ENCODE measurements around the gene THAP12. TPM values are rescaled to one million over a fixed set of nuclear protein-coding genes. Genes with fewer than 3 reads are reported as not detected.
"Not testable (repeated sequence)": the region's sequence is repeated elsewhere in the genome, so short reads cannot be mapped to it uniquely, and the experiment has no call there.

Gene THAP12, protein sequence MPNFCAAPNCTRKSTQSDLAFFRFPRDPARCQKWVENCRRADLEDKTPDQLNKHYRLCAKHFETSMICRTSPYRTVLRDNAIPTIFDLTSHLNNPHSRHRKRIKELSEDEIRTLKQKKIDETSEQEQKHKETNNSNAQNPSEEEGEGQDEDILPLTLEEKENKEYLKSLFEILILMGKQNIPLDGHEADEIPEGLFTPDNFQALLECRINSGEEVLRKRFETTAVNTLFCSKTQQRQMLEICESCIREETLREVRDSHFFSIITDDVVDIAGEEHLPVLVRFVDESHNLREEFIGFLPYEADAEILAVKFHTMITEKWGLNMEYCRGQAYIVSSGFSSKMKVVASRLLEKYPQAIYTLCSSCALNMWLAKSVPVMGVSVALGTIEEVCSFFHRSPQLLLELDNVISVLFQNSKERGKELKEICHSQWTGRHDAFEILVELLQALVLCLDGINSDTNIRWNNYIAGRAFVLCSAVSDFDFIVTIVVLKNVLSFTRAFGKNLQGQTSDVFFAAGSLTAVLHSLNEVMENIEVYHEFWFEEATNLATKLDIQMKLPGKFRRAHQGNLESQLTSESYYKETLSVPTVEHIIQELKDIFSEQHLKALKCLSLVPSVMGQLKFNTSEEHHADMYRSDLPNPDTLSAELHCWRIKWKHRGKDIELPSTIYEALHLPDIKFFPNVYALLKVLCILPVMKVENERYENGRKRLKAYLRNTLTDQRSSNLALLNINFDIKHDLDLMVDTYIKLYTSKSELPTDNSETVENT
- 10 to 100 TPM in 11 of 12 donors, not detected in 1; 46.6 to 76.3 (median 65.8) TPM for polyA plus RNA-seq (ENCODE audit: insufficient read length in 12 of 12)
- long read RNA-seq, donor 1, transcript THAP12-201 (5 exons, 3,300 nt) = major isoform, 13 of 24 reads
- long read RNA-seq, donor 1, transcript THAP12-203 (6 exons, 882 nt) = minor isoform, 5 of 24 reads
- long read RNA-seq, donor 1, partial matches to known transcripts = 6 of 24 reads
- long read RNA-seq, donor 1, other reads (novel, unspliced or antisense) = 0 of 24 reads
- long read RNA-seq, donor 2, transcript THAP12-201 (5 exons, 3,300 nt) = major isoform, 18 of 21 reads
- long read RNA-seq, donor 2, partial matches to known transcripts = 0 of 21 reads
- long read RNA-seq, donor 2, other reads (novel, unspliced or antisense) = 0 of 21 reads
- long read RNA-seq, donor 3, partial matches to known transcripts = 0 of 6 reads
- long read RNA-seq, donor 3, other reads (novel, unspliced or antisense) = 0 of 6 reads
- long read RNA-seq, donor 4, transcript THAP12-201 (5 exons, 3,300 nt) = major isoform, 5 of 5 reads
- long read RNA-seq, donor 4, partial matches to known transcripts = 0 of 5 reads
- long read RNA-seq, donor 4, other reads (novel, unspliced or antisense) = 0 of 5 reads
- long read RNA-seq, donor 5 = 0 reads
- long read RNA-seq, donor 6, transcript THAP12-201 (5 exons, 3,300 nt) = major isoform, 8 of 10 reads
- long read RNA-seq, donor 6, partial matches to known transcripts = 0 of 10 reads
- long read RNA-seq, donor 6, other reads (novel, unspliced or antisense) = 0 of 10 reads
- long read RNA-seq, donor 7, transcript THAP12-201 (5 exons, 3,300 nt) = major isoform, 6 of 7 reads
- long read RNA-seq, donor 7, partial matches to known transcripts = 0 of 7 reads
- long read RNA-seq, donor 7, other reads (novel, unspliced or antisense) = 0 of 7 reads
- long read RNA-seq, donor 8, transcript THAP12-201 (5 exons, 3,300 nt) = major isoform, 12 of 13 reads
- long read RNA-seq, donor 8, partial matches to known transcripts = 0 of 13 reads
- long read RNA-seq, donor 8, other reads (novel, unspliced or antisense) = 0 of 13 reads
- long read RNA-seq, donor 9, transcript THAP12-201 (5 exons, 3,300 nt) = major isoform, 8 of 9 reads
- long read RNA-seq, donor 9, partial matches to known transcripts = 0 of 9 reads
- long read RNA-seq, donor 9, other reads (novel, unspliced or antisense) = 0 of 9 reads
- long read RNA-seq, donor 10, transcript THAP12-201 (5 exons, 3,300 nt) = major isoform, 12 of 13 reads
- long read RNA-seq, donor 10, partial matches to known transcripts = 0 of 13 reads
- long read RNA-seq, donor 10, other reads (novel, unspliced or antisense) = 0 of 13 reads
- long read RNA-seq, donor 11, transcript THAP12-201 (5 exons, 3,300 nt) = major isoform, 10 of 12 reads
- long read RNA-seq, donor 11, partial matches to known transcripts = 0 of 12 reads
- long read RNA-seq, donor 11, other reads (novel, unspliced or antisense) = 0 of 12 reads

- DNase-seq = peak; percentile 98
These were observed at the start of gene THAP12, which contains the start of gene GVQW3 for GRCh38 chr11:76380977-76381719. Gene THAP12 (minus strand): TSS chr11:76381132. CDS start chr11:76380836, 296 bp downstream. Gene GVQW3 (plus strand): TSS chr11:76381323. CDS start chr11:76381829, 506 bp downstream.

- DNase-seq = no peak
These were observed 45.7 kb upstream of the THAP12 start for GRCh38 chr11:76426660-76427059.

DNA sequence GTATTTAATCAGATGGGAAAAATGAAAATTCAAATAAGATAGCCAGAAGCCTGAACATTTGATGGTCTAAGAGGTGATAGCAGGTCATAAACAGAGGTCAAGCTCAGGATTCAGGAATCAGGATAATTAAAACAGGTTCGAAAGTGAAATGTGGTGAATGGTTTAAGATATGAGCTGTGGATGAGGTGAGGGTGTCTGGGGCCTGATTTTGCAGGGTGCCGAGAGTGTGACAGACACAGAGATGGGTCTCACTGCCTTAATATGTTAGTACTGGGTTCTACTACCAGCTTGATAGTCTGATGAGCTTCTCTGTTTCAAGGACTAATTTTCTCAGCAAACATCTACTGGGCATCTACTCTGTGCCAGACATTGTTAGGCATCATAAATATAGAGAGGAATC is 44.0 kb upstream of the THAP12 start:
- no peak for DNase-seq

DNA sequence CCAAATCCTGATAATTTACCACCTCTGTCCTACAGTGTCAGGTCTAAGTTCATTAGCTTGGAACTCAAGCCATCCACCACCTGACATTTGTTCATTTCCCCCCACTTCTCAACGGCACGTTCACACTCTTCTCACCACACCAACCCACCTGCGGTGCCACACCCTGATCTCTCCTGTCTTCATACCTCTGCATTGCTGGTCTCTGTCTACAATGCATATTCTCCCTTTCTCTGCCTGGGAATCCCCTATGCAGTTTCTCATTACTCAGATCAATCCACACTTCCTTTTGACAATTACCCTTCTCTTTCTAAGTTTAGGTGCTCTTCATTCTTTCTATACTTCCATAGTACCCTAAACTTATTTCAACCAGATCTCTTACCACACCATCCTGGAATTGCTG is 43.4 kb upstream of the THAP12 start:
- no peak for DNase-seq

- no peak for DNase-seq
These were observed 39.0 kb upstream of the THAP12 start for GRCh38 chr11:76419896-76420295.

DNA sequence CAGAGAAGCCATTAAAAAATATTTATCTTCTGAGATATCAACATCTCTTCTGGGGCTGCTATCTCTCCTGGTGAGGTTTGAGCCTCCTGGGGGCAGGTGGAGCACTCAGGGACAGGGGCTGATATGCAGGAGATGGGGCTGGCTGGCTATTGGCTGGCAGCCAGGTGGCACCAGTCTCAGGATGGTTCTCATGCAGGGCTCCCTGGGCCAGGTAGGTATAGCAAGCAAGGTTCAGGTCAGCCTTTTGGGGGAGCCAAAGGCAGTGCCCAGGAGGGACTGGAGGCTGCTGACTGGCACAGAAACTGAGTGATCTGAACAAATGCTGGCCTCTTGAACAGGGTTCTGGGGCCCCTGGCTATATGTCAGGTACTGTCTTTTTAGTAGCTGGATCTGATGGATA is 34.1 kb upstream of the THAP12 start:
- DNase-seq = no peak

- peak; percentile 14 for DNase-seq
These were observed 30.0 kb upstream of the THAP12 start for GRCh38 chr11:76410851-76411357.

GRCh38 chr11:76408171-76408965 is 27.4 kb upstream of the THAP12 start:
- no peak for DNase-seq

DNA sequence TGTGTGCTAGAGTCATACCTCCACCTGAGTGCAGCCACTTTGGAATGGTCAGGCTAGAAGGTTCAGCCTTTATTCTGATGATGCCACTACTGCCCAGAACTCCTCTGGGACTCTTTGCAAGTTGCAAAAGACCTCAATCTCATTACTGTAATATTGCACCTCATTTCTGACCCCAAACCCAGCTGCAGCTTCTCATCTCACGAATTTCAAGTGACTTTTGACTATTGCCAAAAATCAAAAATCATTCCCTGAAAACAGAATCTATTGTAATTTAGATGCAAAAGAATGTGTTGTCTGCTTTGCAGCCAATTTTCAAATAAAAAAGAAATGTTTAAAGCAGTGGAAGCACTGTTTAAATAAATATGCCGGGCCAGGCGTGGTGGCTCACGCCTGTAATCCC is 25.4 kb upstream of the THAP12 start:
- DNase-seq = no peak

GRCh38 chr11:76401484-76401883 is 20.6 kb upstream of the THAP12 start:
- DNase-seq = not testable (repeated sequence)

DNA sequence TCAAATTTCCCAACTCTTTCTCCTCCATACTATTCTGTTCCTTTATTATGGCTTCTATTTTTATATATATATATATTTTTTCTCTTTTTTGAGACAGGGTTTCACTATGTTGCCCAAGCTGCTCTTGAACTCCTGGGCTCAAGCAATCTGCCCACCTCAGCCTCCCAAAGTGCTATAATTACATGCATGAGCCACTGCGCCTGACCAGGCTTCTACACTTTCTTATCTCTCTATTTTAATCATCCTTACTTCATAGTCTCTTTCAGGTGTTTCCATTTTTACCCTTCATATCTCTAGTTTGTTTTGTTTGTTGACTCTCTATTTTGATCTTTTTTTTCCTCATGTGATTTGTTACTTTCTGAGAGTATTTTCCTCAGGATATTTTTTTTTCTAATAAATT is 20.0 kb upstream of the THAP12 start:
- DNase-seq = no peak

DNA sequence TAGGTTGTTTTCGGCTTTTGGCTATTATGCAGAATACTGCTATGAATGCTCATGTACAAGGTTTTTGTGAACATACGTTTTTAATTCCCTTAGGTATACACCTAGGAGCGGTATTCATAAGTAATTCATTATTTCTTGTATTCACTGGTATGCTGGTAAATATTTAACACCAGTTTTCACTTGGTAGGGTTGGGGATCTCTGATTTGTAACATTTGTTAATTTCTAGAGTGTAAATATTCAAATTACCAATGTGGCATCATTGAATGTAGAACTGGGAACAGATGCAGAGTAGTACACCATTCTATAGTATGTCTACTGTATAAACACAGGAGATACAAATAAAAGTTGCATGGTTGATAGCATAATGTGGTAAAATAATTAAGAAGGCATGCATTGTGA is 16.5 kb upstream of the THAP12 start:
- no peak for DNase-seq

DNA sequence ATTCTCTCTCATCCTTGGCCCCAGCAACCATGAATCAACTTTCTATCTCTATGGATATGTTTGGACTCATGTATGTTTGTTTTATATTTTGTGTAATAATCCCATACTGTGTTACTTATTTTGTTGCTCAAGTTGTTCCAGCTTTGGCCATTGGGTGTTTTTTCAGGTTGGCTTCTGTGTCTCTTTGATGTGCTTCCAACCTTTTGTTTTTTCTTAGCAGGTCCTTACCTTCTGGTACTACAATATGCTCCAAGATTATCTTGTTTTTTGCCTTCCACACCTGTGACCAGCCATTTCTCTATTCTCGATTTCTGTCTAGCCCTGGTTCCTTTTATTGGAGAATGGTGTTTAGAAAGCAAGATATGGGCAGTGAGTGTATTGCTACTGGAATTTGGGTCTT is 14.4 kb upstream of the THAP12 start:
- no peak for DNase-seq

GRCh38 chr11:76394411-76394810 is 13.5 kb upstream of the THAP12 start:
- DNase-seq = no peak

GRCh38 chr11:76392870-76393269 is 11.9 kb upstream of the THAP12 start:
- DNase-seq = no peak

DNA sequence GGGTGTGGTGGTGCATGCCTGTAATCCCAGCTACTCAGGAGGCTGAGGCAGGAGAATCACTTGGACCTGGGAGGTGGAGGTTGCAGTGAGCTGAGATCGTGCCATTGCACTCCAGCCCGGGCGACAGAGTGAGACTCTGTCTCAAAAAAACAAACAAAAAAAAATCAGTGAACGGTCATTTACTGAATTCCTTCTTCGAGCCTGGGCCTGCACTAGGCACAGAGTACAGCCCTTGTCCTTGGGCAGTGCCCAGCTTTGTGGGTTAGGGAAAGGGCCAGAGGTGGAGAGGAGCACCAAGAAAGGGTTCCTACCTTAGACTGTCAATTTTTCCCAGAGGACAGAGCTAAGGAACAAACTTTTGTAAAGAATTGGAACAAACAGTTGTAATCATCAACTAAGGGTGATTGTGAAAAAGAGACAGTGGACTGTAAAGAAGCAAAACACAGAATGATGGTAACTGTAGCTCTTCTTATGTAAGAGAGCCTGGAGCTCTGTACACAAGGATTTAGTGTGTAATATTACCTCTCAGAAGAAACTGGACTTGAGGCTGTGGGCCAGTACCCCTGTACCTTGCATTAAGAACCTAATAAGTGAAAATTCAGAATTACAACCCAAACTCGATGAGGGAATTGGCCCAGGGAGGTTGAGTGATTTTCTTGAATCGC is 11.0 kb upstream of the THAP12 start:
- no peak for DNase-seq

GRCh38 chr11:76391021-76391420 is 10.1 kb upstream of the THAP12 start:
- no peak for DNase-seq

Measured in muscle of arm (tissue), 14 donors.